NB4 (cell line): Measurements from ENCODE around the gene AOPEP.

ENCODE experiments used
- DNase-seq: peaks from one replicate; pipeline ENCODE4 v3.0.0; 2010; ENCODE audit warnings: low read depth
- H3K4me3 ChIP-seq: one replicate; pipeline ENCODE4 v1.5.1; 2011; ENCODE audit warnings: mild to moderate bottlenecking, low read depth, low read length, moderate library complexity
- CTCF ChIP-seq: IDR thresholded peaks from one replicate; pipeline ENCODE4 v1.5.1; 2012; ENCODE audit warnings: low read depth, low read length
- MAX ChIP-seq: IDR thresholded peaks from 2 replicates; pipeline ENCODE4 v1.6.1; 2011; ENCODE audit warnings: low read depth, low read length
- MYC ChIP-seq: IDR thresholded peaks from 2 replicates; pipeline ENCODE4 v1.6.1; 2011; ENCODE audit warnings: low read depth, low read length
- POLR2A ChIP-seq: IDR thresholded peaks from 2 replicates; pipeline ENCODE4 v1.6.1; 2011; ENCODE audit warnings: mild to moderate bottlenecking; ENCODE audit not compliant: insufficient read length; ENCODE audit errors: extremely low read depth

Gene AOPEP

GRCh38 chr9:95129476-95130291 is 403.2 kb downstream of the AOPEP start:
- no peak for DNase-seq
- H3K4me3 ChIP-seq = no peak overlapping the region
- TF ChIP-seq POLR2A (no peak), MAX (no peak)

GRCh38 chr9:95130484-95130883 is 404.0 kb downstream of the AOPEP start:
- DNase-seq = no peak
- no peak overlapping the region for H3K4me3 ChIP-seq
- no peak for TF ChIP-seq POLR2A
- no peak for TF ChIP-seq MAX
- TF ChIP-seq MYC = no peak
- no peak for TF ChIP-seq CTCF

GRCh38 chr9:95131023-95131943 is 404.8 kb downstream of the AOPEP start:
- TF ChIP-seq CTCF (peak; percentile 81), POLR2A (no peak)
- peak; percentile 57 for DNase-seq
- H3K4me3 ChIP-seq = no peak overlapping the region

GRCh38 chr9:95132366-95133324 is 406.1 kb downstream of the AOPEP start:
- no peak overlapping the region for H3K4me3 ChIP-seq
- TF ChIP-seq POLR2A (no peak), MYC (no peak), MAX (no peak), CTCF (no peak)
- DNase-seq = no peak

- DNase-seq = no peak
- TF ChIP-seq MYC (no peak), POLR2A (no peak), CTCF (no peak), MAX (no peak)
- H3K4me3 ChIP-seq = no peak overlapping the region
Measured at GRCh38 chr9:95133325-95133705, 406.8 kb downstream of the AOPEP start.
